Astrocyte (in vitro differentiated cells and primary cell): ENCODE results near the gene PPP1R16B. TPM values are rescaled to one million over a fixed set of nuclear protein-coding genes. Genes with fewer than 3 reads are reported as not detected.
A peak's percentile ranks its signal among the peaks of the same experiment; 100 is the strongest.

Experiments
- DNase-seq: peaks from one replicate; pipeline ENCODE4 v3.0.0-alpha.2; 2010; ENCODE audit warnings: low read depth
- FAIRE-seq: peaks from 2 replicates; lab custom pipeline; 2011; peaks lifted over from hg19 to GRCh38; lab: Jason Lieb, UNC
- H2AFZ ChIP-seq: 2 replicates; pipeline ENCODE4 v1.6.0; 2012; ENCODE audit warnings: low read depth, low read length, inconsistent platforms
- H3K27ac ChIP-seq: 2 replicates; pipeline ENCODE4 v1.5.1; 2011; ENCODE audit warnings: low read depth, low read length, inconsistent platforms
- H3K27me3 ChIP-seq: 2 replicates; pipeline ENCODE4 v1.6.0; 2011; ENCODE audit warnings: low read length, inconsistent platforms; ENCODE audit not compliant: insufficient read depth
- H3K36me3 ChIP-seq: 2 replicates; pipeline ENCODE4 v1.5.1; 2011; ENCODE audit warnings: low read length, inconsistent platforms; ENCODE audit not compliant: insufficient read depth
- H3K4me1 ChIP-seq: 2 replicates; pipeline ENCODE4 v1.5.1; 2011; ENCODE audit warnings: low read length, inconsistent platforms; ENCODE audit not compliant: insufficient read depth
- H3K4me2 ChIP-seq: 2 replicates; pipeline ENCODE4 v1.6.0; 2012; ENCODE audit warnings: low read length, inconsistent platforms
- H3K4me3 ChIP-seq: 2 replicates; pipeline ENCODE4 v1.5.1; 2011; ENCODE audit warnings: low read depth, mild to moderate bottlenecking, low read length, inconsistent platforms; ENCODE audit not compliant: insufficient read depth
- H3K79me2 ChIP-seq: 2 replicates; pipeline ENCODE4 v1.6.0; 2012; ENCODE audit warnings: mild to moderate bottlenecking, low read length, inconsistent platforms; ENCODE audit not compliant: insufficient read depth
- H3K9ac ChIP-seq: 2 replicates; pipeline ENCODE4 v1.6.0; 2012; ENCODE audit warnings: mild to moderate bottlenecking, low read length, inconsistent platforms
- H3K9me3 ChIP-seq: 2 replicates; pipeline ENCODE4 v1.5.1; 2012; ENCODE audit warnings: low read depth, mild to moderate bottlenecking, low read length, inconsistent platforms; ENCODE audit not compliant: insufficient read depth
- H4K20me1 ChIP-seq: 2 replicates; pipeline ENCODE4 v1.6.0; 2012; ENCODE audit warnings: low read length, inconsistent platforms; ENCODE audit not compliant: insufficient read depth
- H3K27ac Mint-ChIP-seq: one replicate; pipeline ENCODE4 v1.8.0; 2021; ENCODE audit warnings: mild to moderate bottlenecking, mixed read lengths; ENCODE audit not compliant: unreplicated experiment
- H3K27me3 Mint-ChIP-seq: one replicate; pipeline ENCODE4 v1.8.0; 2021; ENCODE audit warnings: low read depth, mixed read lengths; ENCODE audit not compliant: unreplicated experiment
- H3K36me3 Mint-ChIP-seq: one replicate; pipeline ENCODE4 v1.8.0; 2021; ENCODE audit warnings: low read depth, mixed read lengths; ENCODE audit not compliant: unreplicated experiment
- H3K4me1 Mint-ChIP-seq: one replicate; pipeline ENCODE4 v1.8.0; 2021; ENCODE audit warnings: low read depth, mixed read lengths; ENCODE audit not compliant: unreplicated experiment
- H3K4me3 Mint-ChIP-seq: one replicate; pipeline ENCODE4 v1.8.0; 2021; ENCODE audit warnings: mild to moderate bottlenecking, moderate library complexity, mixed read lengths; ENCODE audit not compliant: unreplicated experiment
- H3K9me3 Mint-ChIP-seq: one replicate; pipeline ENCODE4 v1.8.0; 2021; ENCODE audit warnings: mild to moderate bottlenecking, mixed read lengths; ENCODE audit not compliant: unreplicated experiment
- EZH2 ChIP-seq: IDR thresholded peaks from 2 replicates; pipeline ENCODE4 v1.6.1; 2012; ENCODE audit warnings: mild to moderate bottlenecking, low read length, inconsistent platforms; ENCODE audit not compliant: insufficient read depth
- total RNA-seq: library from RNA; stranded (reverse); gene quantifications from 2 replicates; pipeline ENCODE4 v1.2.1, GENCODE V29; 2021
- TF ChIP-seq, protein P1 (sequence below): IDR thresholded peaks from 2 replicates; pipeline ENCODE4 v1.5.1; 2011; ENCODE audit warnings: low read depth, mild to moderate bottlenecking, inconsistent platforms, low read length, moderate library complexity; ENCODE audit not compliant: insufficient read depth

Gene PPP1R16B
- total RNA-seq, 1 donor from 2014 or later = 0.68 TPM

GRCh38 chr20:38853759-38854158 lies 48.3 kb downstream of the PPP1R16B start:
- Mint-ChIP-seq H3K4me3 (no peak overlapping the region), H3K36me3 (no peaks in the 10 kb centered on the region), H3K27ac (no peak overlapping the region), H3K9me3 (peaks cover 2% of the 10 kb centered on the region), H3K27me3 (peaks cover 4% of the 10 kb centered on the region), H3K4me1 (no peaks in the 10 kb centered on the region)
- Histone ChIP-seq H3K27ac (no peak overlapping the region), H3K4me1 (peaks cover 4% of the 10 kb centered on the region), H3K27me3 (peaks cover 2% of the 10 kb centered on the region), H3K9me3 (no peaks in the 10 kb centered on the region), H4K20me1 (no peaks in the 10 kb centered on the region), H2AFZ (no peak overlapping the region), H3K9ac (no peak overlapping the region), H3K79me2 (no peaks in the 10 kb centered on the region), H3K4me3 (no peak overlapping the region), H3K4me2 (no peak overlapping the region), H3K36me3 (no peaks in the 10 kb centered on the region)
- FAIRE-seq = no peak
- no peak for DNase-seq
- TF ChIP-seq EZH2 = no peak
- TF ChIP-seq, protein P1, sequence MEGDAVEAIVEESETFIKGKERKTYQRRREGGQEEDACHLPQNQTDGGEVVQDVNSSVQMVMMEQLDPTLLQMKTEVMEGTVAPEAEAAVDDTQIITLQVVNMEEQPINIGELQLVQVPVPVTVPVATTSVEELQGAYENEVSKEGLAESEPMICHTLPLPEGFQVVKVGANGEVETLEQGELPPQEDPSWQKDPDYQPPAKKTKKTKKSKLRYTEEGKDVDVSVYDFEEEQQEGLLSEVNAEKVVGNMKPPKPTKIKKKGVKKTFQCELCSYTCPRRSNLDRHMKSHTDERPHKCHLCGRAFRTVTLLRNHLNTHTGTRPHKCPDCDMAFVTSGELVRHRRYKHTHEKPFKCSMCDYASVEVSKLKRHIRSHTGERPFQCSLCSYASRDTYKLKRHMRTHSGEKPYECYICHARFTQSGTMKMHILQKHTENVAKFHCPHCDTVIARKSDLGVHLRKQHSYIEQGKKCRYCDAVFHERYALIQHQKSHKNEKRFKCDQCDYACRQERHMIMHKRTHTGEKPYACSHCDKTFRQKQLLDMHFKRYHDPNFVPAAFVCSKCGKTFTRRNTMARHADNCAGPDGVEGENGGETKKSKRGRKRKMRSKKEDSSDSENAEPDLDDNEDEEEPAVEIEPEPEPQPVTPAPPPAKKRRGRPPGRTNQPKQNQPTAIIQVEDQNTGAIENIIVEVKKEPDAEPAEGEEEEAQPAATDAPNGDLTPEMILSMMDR = no peak

GRCh38 chr20:38854654-38855066 lies 49.2 kb downstream of the PPP1R16B start:
- Histone ChIP-seq H3K4me1 (peaks cover 4% of the 10 kb centered on the region), H3K9ac (no peak overlapping the region), H3K4me3 (no peak overlapping the region), H3K79me2 (no peaks in the 10 kb centered on the region), H3K36me3 (no peaks in the 10 kb centered on the region), H2AFZ (no peak overlapping the region), H3K27ac (no peak overlapping the region), H3K9me3 (no peaks in the 10 kb centered on the region), H3K27me3 (peaks cover 2% of the 10 kb centered on the region), H3K4me2 (no peak overlapping the region), H4K20me1 (no peaks in the 10 kb centered on the region)
- Mint-ChIP-seq H3K27ac (no peak overlapping the region), H3K36me3 (no peaks in the 10 kb centered on the region), H3K27me3 (peaks cover 4% of the 10 kb centered on the region), H3K4me1 (no peaks in the 10 kb centered on the region), H3K4me3 (no peak overlapping the region), H3K9me3 (peaks cover 2% of the 10 kb centered on the region)
- TF ChIP-seq, protein P1 = no peak
- TF ChIP-seq EZH2 = no peak
- DNase-seq = no peak
- no peak for FAIRE-seq

GRCh38 chr20:38855356-38855755 lies 49.9 kb downstream of the PPP1R16B start:
- Histone ChIP-seq H3K27ac (no peak overlapping the region), H2AFZ (no peak overlapping the region), H3K27me3 (peaks cover 2% of the 10 kb centered on the region), H3K9ac (no peak overlapping the region), H3K79me2 (no peaks in the 10 kb centered on the region), H3K36me3 (no peaks in the 10 kb centered on the region), H4K20me1 (no peaks in the 10 kb centered on the region), H3K9me3 (no peaks in the 10 kb centered on the region), H3K4me3 (no peak overlapping the region), H3K4me2 (peak overlapping the region; percentile 41), H3K4me1 (peaks cover 4% of the 10 kb centered on the region)
- FAIRE-seq (no peak), DNase-seq (peak; percentile 74)
- H3K27ac Mint-ChIP-seq = no peak overlapping the region
- no peak overlapping the region for H3K4me3 Mint-ChIP-seq
- TF ChIP-seq EZH2 = no peak
- TF ChIP-seq, protein P1 = no peak
- no peaks in the 10 kb centered on the region for H3K36me3 Mint-ChIP-seq
- peaks cover 2% of the 10 kb centered on the region for H3K9me3 Mint-ChIP-seq
- H3K27me3 Mint-ChIP-seq = peaks cover 4% of the 10 kb centered on the region
- H3K4me1 Mint-ChIP-seq = no peaks in the 10 kb centered on the region
